ENCODE results near the gene FNBP1L. TPM values are rescaled to one million over a fixed set of nuclear protein-coding genes. Genes with fewer than 3 reads are reported as not detected.

The FNBP1L gene
- total and polyA plus RNA-seq, 10 of the 15 experiments (the other 5 are each of a cell fraction or from before 2014, with no cell fraction given): 0.02 to 0.12 (median 0.07) TPM; not detected in 4

- intact Hi-C loops (cut with micrococcal nuclease; ENCODE audit: unreplicated experiment) (no loop called here), in situ Hi-C loops (cut with MboI) (no loop called here)
- no peak overlapping the region for H2AFZ ChIP-seq (ENCODE audit: control insufficient read depth, low read depth, low read length)
- DNase-seq (ENCODE audit: low read depth, low spot score) (no peak), ATAC-seq (no peak), FAIRE-seq (no peak)
- H3K4me3 ChIP-seq: no peak overlapping the region
- H3K9ac ChIP-seq (ENCODE audit: control insufficient read depth, insufficient read depth, low read length): no peak overlapping the region
- WGBS (ENCODE audit: insufficient coverage, insufficient replicate concordance, low lambda C conversion rate, missing lambda C conversion rate): 74% methylated on average over 7 of the region's 7 CpGs
- H4K20me1 ChIP-seq (ENCODE audit: control insufficient read depth, insufficient read depth): peaks cover 8% of the 10 kb centered on the region
- no peak overlapping the region for H3K27ac ChIP-seq (ENCODE audit: control insufficient read depth, insufficient read depth)
- no peaks in the 10 kb centered on the region for H3K79me2 ChIP-seq (ENCODE audit: control insufficient read depth, insufficient read depth, low read length)
- peaks cover 0 to 2% of the 10 kb centered on the region in 2 experiments; a peak in 2 of 4 replicates for H3K27me3 ChIP-seq (replicated peaks in 1 of 2; ENCODE audit: control insufficient read depth in 2 of 2, insufficient read depth in 2 of 2, low read length in 1 of 2)
- BruUV-seq (replicated peaks): no TSS peak
- POLR2A ChIA-PET: no interaction called here
- H3K9me3 ChIP-seq (replicated peaks; ENCODE audit: control insufficient read depth, insufficient read depth, low read length): no peaks in the 10 kb centered on the region
- RAD21 ChIA-PET (ENCODE audit: unreplicated experiment): no interaction called here
- TF ChIP-seq KLF5 (IDR thresholded peaks at IDR 0.05; ENCODE audit: partially characterized antibody): no peak
- TF ChIP-seq YY1 (IDR thresholded peaks at IDR 0.05; ENCODE audit: low read depth, low read length): no peak
- no peak for TF ChIP-seq E2F8 (IDR thresholded peaks at IDR 0.05; ENCODE audit: low read depth, partially characterized antibody)
- TF ChIP-seq SRF (IDR thresholded peaks at IDR 0.05; ENCODE audit: low read depth in 2 of 2, low read length in 2 of 2): no peak
- TF ChIP-seq BHLHE40 (IDR thresholded peaks at IDR 0.05; ENCODE audit: borderline replicate concordance in 1 of 2, low read depth in 2 of 2, low read length in 1 of 2): no peak
- TF ChIP-seq CBFB (IDR thresholded peaks at IDR 0.05; ENCODE audit: low read depth): no peak
- no peak for TF ChIP-seq BCL11A (IDR thresholded peaks at IDR 0.05; ENCODE audit: low read depth, low read length)
- TF ChIP-seq IKZF2 (IDR thresholded peaks at IDR 0.05): no peak
- TF ChIP-seq HDAC2 (IDR thresholded peaks at IDR 0.05): no peak
- TF ChIP-seq MYC (IDR thresholded peaks at IDR 0.05; ENCODE audit: insufficient read depth, insufficient read length, insufficient replicate concordance, low read length, severe bottlenecking): no peak
- TF ChIP-seq ZNF384 (IDR thresholded peaks at IDR 0.05; ENCODE audit: borderline replicate concordance, low read depth, low read length): no peak
- TF ChIP-seq MYB (IDR thresholded peaks at IDR 0.05; ENCODE audit: borderline replicate concordance, low read depth, low read length): no peak
- no peak for TF ChIP-seq STAT3 (IDR thresholded peaks at IDR 0.05; ENCODE audit: low read depth, low read length)
- no peak for TF ChIP-seq MAX (IDR thresholded peaks at IDR 0.05; ENCODE audit: low read depth, low read length)
- no peak for TF ChIP-seq CHD2 (IDR thresholded peaks at IDR 0.05; ENCODE audit: borderline replicate concordance, low read depth, low read length)
- no peak for TF ChIP-seq CTCF (IDR thresholded peaks at IDR 0.05 in 2 of 3, conservative IDR thresholded peaks at IDR 0.05 in 1 of 3; ENCODE audit: control insufficient read depth in 2 of 3, extremely low read depth in 1 of 3, insufficient read depth in 1 of 3, low read depth in 3 of 3, low read length in 3 of 3)
- H3K36me3 ChIP-seq (ENCODE audit: control insufficient read depth in 2 of 2, insufficient read depth in 2 of 2, low read length in 1 of 2): no peaks in the 10 kb centered on the region
- no peak overlapping the region for H3K4me2 ChIP-seq (ENCODE audit: control insufficient read depth, insufficient read depth)
- no peaks in the 10 kb centered on the region for H3K4me1 ChIP-seq (ENCODE audit: control insufficient read depth, insufficient read depth, low read length)
- CTCF ChIA-PET: interaction anchor here (1.9 to 2.2 kb wide), 3 partner anchors 19 to 215 kb away, joined by 5 to 7 read pairs (median 6); no protein-coding TSS in a partner anchor
- SMC1A ChIA-PET (ENCODE audit: uncharacterized antibody, unreplicated experiment): no interaction called here
Measured at GRCh38 chr1:93598861-93599439, 151.0 kb downstream of the FNBP1L start.

All from GM12878 (cell line).